GM12878 (cell line): Measurements from ENCODE around the gene SUGCT. TPM values are rescaled to one million over a fixed set of nuclear protein-coding genes. Genes with fewer than 3 reads are reported as not detected.

Source experiments
- ATAC-seq: fragments of 200-7000 bp; cut with Tn5 transposase; 3 replicates; pipeline ENCODE4 v1.9.1; 2020; ENCODE audit warnings: mild to moderate bottlenecking, moderate library complexity
- BruUV-seq: library from RNA; stranded (reverse); fragments of 400-500 nt; replicated peaks from 2 replicates; lab custom pipeline; 2021; lab: Mats Ljungman, UMichigan
- CTCF ChIA-PET: fragments of 300-600 bp; sonication (Branson Sonifier 250); formaldehyde crosslinking; extraction: SDS; loops from one replicate; lab custom pipeline; 2021; ENCODE audit warnings: inconsistent platforms; lab: Yijun Ruan, JAX
- POLR2A ChIA-PET: fragments of 350-600 bp; formaldehyde crosslinking; extraction: SDS; loops from one replicate; lab custom pipeline; 2021; ENCODE audit warnings: inconsistent platforms; lab: Charles Lee
- RAD21 ChIA-PET: fragments of 300-600 bp; sonication (Branson Sonifier 250); formaldehyde crosslinking; loops from one replicate; lab custom pipeline; 2023; ENCODE audit warnings: antibody characterized with exemption; ENCODE audit not compliant: unreplicated experiment; lab: Charles Lee
- SMC1A ChIA-PET: fragments of 300-600 bp; sonication (Branson Sonifier 250); formaldehyde crosslinking; loops from one replicate; lab custom pipeline; 2023; ENCODE audit not compliant: unreplicated experiment, uncharacterized antibody; lab: Charles Lee
- DNase-seq: peaks from one replicate; pipeline ENCODE4 v3.0.0-alpha.2; 2011; ENCODE audit warnings: low read depth, low spot score
- FAIRE-seq: peaks from 3 replicates; lab custom pipeline; 2011; peaks lifted over from hg19 to GRCh38; lab: Jason Lieb, UNC
- H2AFZ ChIP-seq: 2 replicates; pipeline ENCODE4 v1.6.0; 2011; ENCODE audit warnings: low read depth, low read length, control low read depth; ENCODE audit not compliant: control insufficient read depth
- H3K27ac ChIP-seq: 2 replicates; pipeline ENCODE4 v1.5.1; 2011; ENCODE audit warnings: control low read depth; ENCODE audit not compliant: control insufficient read depth, insufficient read depth
- H3K27me3 ChIP-seq, 2 experiments: replicated peaks in 1 of 2; 2 replicates each; pipeline versions ENCODE4 v1.6.0 to v1.6.1; 2011; ENCODE audit warnings: low read length in 1 of 2; ENCODE audit not compliant: control insufficient read depth in 2 of 2, insufficient read depth in 2 of 2
- H3K36me3 ChIP-seq, 2 experiments: 2 replicates each; pipeline ENCODE4 v1.5.1; 2011; ENCODE audit warnings: low read length in 1 of 2; ENCODE audit not compliant: control insufficient read depth in 2 of 2, insufficient read depth in 2 of 2
- H3K4me1 ChIP-seq: 2 replicates; pipeline ENCODE4 v1.6.1; 2011; ENCODE audit warnings: mild to moderate bottlenecking, low read length, moderate library complexity, mixed read lengths; ENCODE audit not compliant: control insufficient read depth, insufficient read depth
- H3K4me2 ChIP-seq: 2 replicates; pipeline ENCODE4 v1.6.0; 2011; ENCODE audit warnings: control low read depth; ENCODE audit not compliant: control insufficient read depth, insufficient read depth
- H3K4me3 ChIP-seq: fragments of 200-600 bp; sonication (generic); 2 replicates; pipeline ENCODE4 v1.5.1; 2016
- H3K79me2 ChIP-seq: 2 replicates; pipeline ENCODE4 v1.6.0; 2011; ENCODE audit warnings: low read length; ENCODE audit not compliant: control insufficient read depth, insufficient read depth
- H3K9ac ChIP-seq: 2 replicates; pipeline ENCODE4 v1.8.0; 2011; ENCODE audit warnings: low read length, control low read depth, mixed read lengths; ENCODE audit not compliant: control insufficient read depth, insufficient read depth
- H3K9me3 ChIP-seq: replicated peaks from 3 replicates; pipeline ENCODE4 v1.5.1; 2011; ENCODE audit warnings: mild to moderate bottlenecking, low read length; ENCODE audit not compliant: control insufficient read depth, insufficient read depth
- H4K20me1 ChIP-seq: 2 replicates; pipeline ENCODE4 v1.6.0; 2011; ENCODE audit not compliant: control insufficient read depth, insufficient read depth
- CEBPB ChIP-seq, 2 experiments: fragments of 150-350 bp in 1 of 2; IDR thresholded peaks; 2 replicates each; pipeline ENCODE4 v1.6.1; 2012 to 2014; ENCODE audit warnings: low read depth in 2 of 2, low read length in 2 of 2, borderline replicate concordance in 1 of 2, inconsistent platforms in 1 of 2
- NBN ChIP-seq: fragments of 450-650 bp; IDR thresholded peaks from 2 replicates; pipeline ENCODE4 v1.6.1; 2016
- SMAD1 ChIP-seq: fragments of 450-650 bp; IDR thresholded peaks from 2 replicates; pipeline ENCODE4 v1.6.1; 2018; ENCODE audit warnings: mild to moderate bottlenecking, low read depth; ENCODE audit not compliant: partially characterized antibody
- SRF ChIP-seq, 2 experiments: IDR thresholded peaks; 2 replicates each; pipeline ENCODE4 v1.6.1; 2011; ENCODE audit warnings: low read depth in 2 of 2, low read length in 2 of 2, mild to moderate bottlenecking in 1 of 2, moderate library complexity in 1 of 2
- TCF7 ChIP-seq: IDR thresholded peaks from 2 replicates; pipeline ENCODE4 v1.6.1; 2014; ENCODE audit warnings: antibody characterized with exemption, borderline replicate concordance
- ZNF217 ChIP-seq: fragments of 450-650 bp; IDR thresholded peaks from 2 replicates; pipeline ENCODE4 v1.6.1; 2017; ENCODE audit warnings: antibody characterized with exemption, mild to moderate bottlenecking
- ZNF622 ChIP-seq: fragments of 450-650 bp; IDR thresholded peaks from 2 replicates; pipeline ENCODE4 v1.6.1; 2017; ENCODE audit warnings: mild to moderate bottlenecking, inconsistent platforms
- WGBS: methylation state at CpG from one replicate; pipeline ENCODE4 v1.1.6; 2016; ENCODE audit warnings: low lambda C conversion rate; ENCODE audit not compliant: insufficient replicate concordance, insufficient coverage; ENCODE audit errors: missing lambda C conversion rate; 5-methylcytosine and 5-hydroxymethylcytosine counted together
- in situ Hi-C: fragments of 300-500 bp; cut with MboI; formaldehyde crosslinking; loops from 9 replicates; pipeline ENCODE4 v1.14.3; 2018; ENCODE audit warnings: mixed read lengths
- intact Hi-C: fragments of 100-400 bp; cut with micrococcal nuclease; formaldehyde crosslinking; loops from one replicate; pipeline ENCODE4 v1.14.2; 2022; ENCODE audit not compliant: unreplicated experiment
- polyA plus RNA-seq, 11 experiments: library from polyadenylated mRNA; depleted of rRNA in 4 of 11; unstranded in 6 of 11; stranded (reverse) in 5 of 11; fragments of >200 nt; fragmentation: Nextera tagmentation in 4 of 11; fragmentation: Illumina TruSeq in 1 of 11; extraction: Ambion mirVana in 4 of 11; extraction: Trizol in 1 of 11; gene quantifications; 1 replicate in 1 of 11; 2 replicates in 10 of 11; pipeline versions ENCODE4 v1.2.1 to v1.2.3, GENCODE V29; 2011 to 2016; ENCODE audit warnings: inconsistent platforms in 2 of 11, missing spikeins in 2 of 11, low read depth in 1 of 11
- total RNA-seq, 4 experiments: library from RNA; depleted of rRNA in 3 of 4; stranded (reverse); fragments of >200 nt in 3 of 4; fragmentation: Illumina TruSeq in 1 of 4; extraction: Trizol in 1 of 4; gene quantifications; 2 replicates each; pipeline versions ENCODE4 v1.2.1 to v1.2.3, GENCODE V29; 2013 to 2021
- TF ChIP-seq, protein P1 (sequence below): IDR thresholded peaks from 2 replicates; pipeline ENCODE4 v1.6.1; 2011; ENCODE audit warnings: low read depth, low read length, improper control_type of control experiment, borderline replicate concordance

The SUGCT gene
- total and polyA plus RNA-seq, 10 of the 15 experiments (the other 5 are each of a cell fraction or from before 2014, with no cell fraction given): 0.08 to 1.2 (median 0.67) TPM; not detected in 1

DNA sequence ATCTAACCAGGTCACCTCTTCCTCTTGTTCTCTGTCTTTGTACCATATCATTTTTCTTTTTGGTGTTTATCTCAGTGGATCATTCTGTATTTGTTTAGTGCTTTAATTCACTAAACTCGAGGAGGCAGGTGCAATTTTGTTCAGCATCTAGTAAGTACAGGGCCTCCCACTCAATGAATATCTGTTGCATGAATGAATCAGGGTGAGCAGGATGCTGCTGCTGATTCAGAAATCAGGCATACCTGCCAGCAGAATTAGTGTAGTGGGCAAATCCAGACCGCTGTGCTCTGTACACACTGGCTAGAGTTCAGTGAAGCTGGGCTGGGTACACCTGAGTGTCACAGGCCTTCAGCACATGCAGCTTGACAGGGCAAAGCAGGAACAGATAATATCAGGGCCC, 511.9 kb downstream of the SUGCT start:
- POLR2A ChIA-PET: no interaction called here
- Histone ChIP-seq H3K4me2 (no peak overlapping the region), H2AFZ (no peak overlapping the region), H3K9me3 (no peaks in the 10 kb centered on the region), H3K4me3 (no peak overlapping the region), H3K36me3 (no peaks in the 10 kb centered on the region), H3K27me3 (no peaks in the 10 kb centered on the region), H3K79me2 (no peaks in the 10 kb centered on the region), H3K4me1 (no peaks in the 10 kb centered on the region), H3K27ac (no peak overlapping the region), H3K9ac (no peak overlapping the region), H4K20me1 (no peaks in the 10 kb centered on the region)
- FAIRE-seq (no peak), DNase-seq (no peak), ATAC-seq (no peak)
- SMC1A ChIA-PET: no interaction called here
- intact Hi-C loops: no loop called here
- RAD21 ChIA-PET: no interaction called here
- 8% methylated on average over 2 of the region's 2 CpGs for whole genome bisulfite sequencing
- in situ Hi-C loops: no loop called here
- CTCF ChIA-PET: no interaction called here
- BruUV-seq: no TSS peak
- TF ChIP-seq CEBPB (IDR thresholded peaks at IDR 0.05; ENCODE audit: borderline replicate concordance in 1 of 2, low read depth in 2 of 2, low read length in 2 of 2) (no peak), SRF (IDR thresholded peaks at IDR 0.05; ENCODE audit: low read depth in 2 of 2, low read length in 2 of 2) (no peak), NBN (no peak), TCF7 (no peak), SMAD1 (no peak), ZNF622 (no peak), ZNF217 (no peak)
- TF ChIP-seq, protein P1, sequence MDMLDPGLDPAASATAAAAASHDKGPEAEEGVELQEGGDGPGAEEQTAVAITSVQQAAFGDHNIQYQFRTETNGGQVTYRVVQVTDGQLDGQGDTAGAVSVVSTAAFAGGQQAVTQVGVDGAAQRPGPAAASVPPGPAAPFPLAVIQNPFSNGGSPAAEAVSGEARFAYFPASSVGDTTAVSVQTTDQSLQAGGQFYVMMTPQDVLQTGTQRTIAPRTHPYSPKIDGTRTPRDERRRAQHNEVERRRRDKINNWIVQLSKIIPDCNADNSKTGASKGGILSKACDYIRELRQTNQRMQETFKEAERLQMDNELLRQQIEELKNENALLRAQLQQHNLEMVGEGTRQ: no peak
